OCI-LY7 (cell line): ENCODE data around the gene ATP8B4. TPM values are rescaled to one million over a fixed set of nuclear protein-coding genes. Genes with fewer than 3 reads are reported as not detected.

Source experiments
- BruUV-seq: library from RNA; stranded (reverse); fragments of 400-500 nt; replicated peaks from 2 replicates; lab custom pipeline; 2021; lab: Mats Ljungman, UMichigan
- CTCF ChIA-PET: fragments of 300-600 bp; sonication (Branson Sonifier 250); formaldehyde crosslinking; loops from one replicate; lab custom pipeline; 2022; ENCODE audit warnings: antibody characterized with exemption; ENCODE audit not compliant: unreplicated experiment; lab: Charles Lee
- POLR2A ChIA-PET: fragments of 300-600 bp; sonication (Branson Sonifier 250); formaldehyde crosslinking; loops from one replicate; lab custom pipeline; 2022; ENCODE audit warnings: antibody characterized with exemption; lab: Charles Lee
- DNase-seq: peaks from one replicate; pipeline ENCODE4 v3.0.0-alpha.2; 2015; ENCODE audit warnings: low spot score
- H2AFZ ChIP-seq: fragments of 200-600 bp; sonication (generic), shearing (Covaris generic); 2 replicates; pipeline ENCODE4 v1.6.1; 2014; ENCODE audit warnings: mild to moderate bottlenecking, antibody characterized with exemption, low read length, moderate library complexity
- H3K27ac ChIP-seq: fragments of 200-600 bp; sonication (generic); 2 replicates; pipeline ENCODE4 v1.5.1; 2014; ENCODE audit warnings: mixed run types, low read depth, mild to moderate bottlenecking, moderate library complexity, low read length, inconsistent platforms; ENCODE audit not compliant: poor library complexity, severe bottlenecking
- H3K36me3 ChIP-seq: fragments of 200-600 bp; sonication (generic); 2 replicates; pipeline ENCODE4 v1.6.1; 2014; ENCODE audit warnings: mild to moderate bottlenecking, antibody characterized with exemption, low read length, moderate library complexity, mixed read lengths; ENCODE audit not compliant: insufficient read depth
- H3K4me1 ChIP-seq: fragments of 200-600 bp; sonication (generic); 2 replicates; pipeline ENCODE4 v1.5.1; 2014; ENCODE audit warnings: mild to moderate bottlenecking, low read length; ENCODE audit not compliant: insufficient read depth, poor library complexity, severe bottlenecking
- H3K4me2 ChIP-seq: fragments of 200-600 bp; sonication (generic); 2 replicates; pipeline ENCODE4 v1.6.1; 2014; ENCODE audit warnings: mild to moderate bottlenecking, low read length
- H3K4me3 ChIP-seq: fragments of 200-600 bp; sonication (generic); 2 replicates; pipeline ENCODE4 v1.5.1; 2014; ENCODE audit warnings: mild to moderate bottlenecking, low read depth, low read length; ENCODE audit not compliant: poor library complexity, severe bottlenecking
- H3K79me2 ChIP-seq: fragments of 200-600 bp; sonication (generic); 2 replicates; pipeline ENCODE4 v1.6.1; 2016; ENCODE audit warnings: low read depth, mild to moderate bottlenecking, low read length, moderate library complexity, mixed read lengths; ENCODE audit not compliant: insufficient read depth
- H3K9me2 ChIP-seq: fragments of 200-600 bp; sonication (generic); 2 replicates; pipeline ENCODE4 v1.6.1; 2016; ENCODE audit warnings: mild to moderate bottlenecking, low read length, mixed read lengths; ENCODE audit not compliant: insufficient read depth
- H3K9me3 ChIP-seq: fragments of 200-600 bp; sonication (generic); 2 replicates; pipeline ENCODE4 v1.6.1; 2014; ENCODE audit warnings: mild to moderate bottlenecking, mixed run types, low read length, mixed read lengths
- H4K20me1 ChIP-seq: fragments of 200-600 bp; sonication (generic); 2 replicates; pipeline ENCODE4 v1.6.1; 2014; ENCODE audit warnings: mild to moderate bottlenecking, antibody characterized with exemption, low read length, moderate library complexity, mixed read lengths; ENCODE audit not compliant: insufficient read depth
- CTCF ChIP-seq: fragments of 200-600 bp; sonication (generic); conservative IDR thresholded peaks from 2 replicates; pipeline ENCODE4 v1.5.1; 2014; ENCODE audit warnings: mild to moderate bottlenecking, antibody characterized with exemption, low read length, moderate library complexity, mixed read lengths
- EZH2phosphoT487 ChIP-seq: fragments of 200-600 bp; sonication (generic); IDR thresholded peaks from 2 replicates; pipeline ENCODE4 v1.6.1; 2018; ENCODE audit warnings: low read depth, borderline replicate concordance, mild to moderate bottlenecking, mixed run types, antibody characterized with exemption, low read length, moderate library complexity, mixed read lengths
- intact Hi-C: fragments of 100-400 bp; cut with micrococcal nuclease; formaldehyde crosslinking; loops from one replicate; pipeline ENCODE4 v1.10.0; 2022; ENCODE audit not compliant: unreplicated experiment
- total RNA-seq, 2 experiments: library from RNA; depleted of rRNA in 1 of 2; stranded (reverse); fragments of >200 nt in 1 of 2; shearing (Covaris generic) in 1 of 2; gene quantifications; 2 replicates each; pipeline ENCODE4 v1.2.3, GENCODE V29; 2014 to 2022

The ATP8B4 gene
- total RNA-seq, 2 experiments from 2014 or later = not detected

- Histone ChIP-seq H3K79me2 (no peaks in the 10 kb centered on the region), H3K4me2 (no peak overlapping the region), H3K9me3 (no peaks in the 10 kb centered on the region), H3K27ac (no peak overlapping the region), H3K4me3 (no peak overlapping the region), H3K9me2 (no peaks in the 10 kb centered on the region), H2AFZ (no peak overlapping the region), H4K20me1 (no peaks in the 10 kb centered on the region), H3K4me1 (no peaks in the 10 kb centered on the region), H3K36me3 (no peaks in the 10 kb centered on the region)
- CTCF ChIA-PET = no interaction called here
- intact Hi-C loops = no loop called here
- BruUV-seq = no TSS peak
- TF ChIP-seq CTCF = no peak
- no peak for TF ChIP-seq EZH2phosphoT487
- POLR2A ChIA-PET = interaction anchor here (0.5 kb wide), 1 partner anchor 567 kb away, joined by 3 read pairs; no protein-coding TSS in a partner anchor
- no peak for DNase-seq
These were observed 52.4 kb downstream of the ATP8B4 start for GRCh38 chr15:50066666-50067065.

GRCh38 chr15:50066202-50066601, 52.8 kb downstream of the ATP8B4 start:
- H3K4me1 ChIP-seq = no peaks in the 10 kb centered on the region
- no TSS peak for BruUV-seq
- TF ChIP-seq CTCF = no peak
- TF ChIP-seq EZH2phosphoT487 = no peak
- H3K79me2 ChIP-seq = no peaks in the 10 kb centered on the region
- no peak for DNase-seq
- H3K27ac ChIP-seq = no peak overlapping the region
- no peaks in the 10 kb centered on the region for H3K9me3 ChIP-seq
- no peaks in the 10 kb centered on the region for H3K9me2 ChIP-seq
- no peak overlapping the region for H3K4me3 ChIP-seq
- no peaks in the 10 kb centered on the region for H4K20me1 ChIP-seq
- H2AFZ ChIP-seq = no peak overlapping the region
- POLR2A ChIA-PET = interaction anchor here (0.5 kb wide), 1 partner anchor 567 kb away, joined by 3 read pairs; no protein-coding TSS in a partner anchor
- H3K4me2 ChIP-seq = no peak overlapping the region
- no peaks in the 10 kb centered on the region for H3K36me3 ChIP-seq
- intact Hi-C loops = no loop called here
- CTCF ChIA-PET = no interaction called here

- no TSS peak for BruUV-seq
- intact Hi-C loops = no loop called here
- no peak overlapping the region for H3K4me3 ChIP-seq
- no peak overlapping the region for H2AFZ ChIP-seq
- H4K20me1 ChIP-seq = no peaks in the 10 kb centered on the region
- no peaks in the 10 kb centered on the region for H3K9me2 ChIP-seq
- no peaks in the 10 kb centered on the region for H3K79me2 ChIP-seq
- H3K9me3 ChIP-seq = no peaks in the 10 kb centered on the region
- no peak for TF ChIP-seq CTCF
- no peak for TF ChIP-seq EZH2phosphoT487
- no peaks in the 10 kb centered on the region for H3K4me1 ChIP-seq
- ChIA-PET POLR2A (no interaction called here), CTCF (no interaction called here)
- DNase-seq = no peak
- H3K27ac ChIP-seq = no peak overlapping the region
- H3K4me2 ChIP-seq = no peak overlapping the region
- H3K36me3 ChIP-seq = no peaks in the 10 kb centered on the region
These were observed 53.8 kb downstream of the ATP8B4 start for GRCh38 chr15:50065279-50065678.
